HCT116 (cell line): ENCODE measurements around the gene MRGPRE. TPM values are rescaled to one million over a fixed set of nuclear protein-coding genes. Genes with fewer than 3 reads are reported as not detected.

Experiments used
- ATAC-seq: fragments of 200-7000 bp; cut with Tn5 transposase; 2 replicates; pipeline ENCODE4 v1.9.1; 2020; ENCODE audit warnings: mild to moderate bottlenecking, moderate library complexity
- BruUV-seq: library from RNA; stranded (reverse); fragments of 400-500 nt; replicated peaks from 2 replicates; lab custom pipeline; 2021; lab: Mats Ljungman, UMichigan
- CTCF ChIA-PET: fragments of 300-600 bp; sonication (Branson Sonifier 250); formaldehyde crosslinking; loops from one replicate; lab custom pipeline; 2021; ENCODE audit warnings: antibody characterized with exemption; lab: Charles Lee
- POLR2A ChIA-PET: fragments of 300-600, 350-600 bp; sonication (Branson Sonifier 250); formaldehyde crosslinking; loops from one replicate; lab custom pipeline; 2021; ENCODE audit warnings: antibody characterized with exemption; lab: Charles Lee
- RAD21 ChIA-PET, 2 experiments: fragments of 300-600 bp; sonication (Branson Sonifier 250); formaldehyde crosslinking; loops; one replicate each; lab custom pipeline; 2023; ENCODE audit warnings: low total read pairs in 2 of 2; ENCODE audit not compliant: uncharacterized antibody in 2 of 2, unreplicated experiment in 2 of 2, low non-redundant PET in 1 of 2; lab: Charles Lee
- DNase-seq: peaks from one replicate; pipeline ENCODE4 v3.0.0-alpha.2; 2010; ENCODE audit warnings: low read depth, low spot score
- H2AFZ ChIP-seq: fragments of 200-600 bp; shearing (Covaris generic), sonication (generic); 2 replicates; pipeline ENCODE4 v1.6.1; 2017; ENCODE audit warnings: low read depth, mixed run types, mixed read lengths, antibody characterized with exemption, low read length; ENCODE audit not compliant: poor library complexity, severe bottlenecking
- H3K27ac ChIP-seq: 2 replicates; pipeline ENCODE4 v1.5.1; 2012; ENCODE audit warnings: low read depth, low read length
- H3K27me3 ChIP-seq: fragments of 200-600 bp; sonication (generic); 2 replicates; pipeline ENCODE4 v1.6.1; 2016; ENCODE audit warnings: mixed run types, low read length, mixed read lengths; ENCODE audit not compliant: insufficient read depth
- H3K36me3 ChIP-seq, 2 experiments: fragments of 200-500 bp in 1 of 2; fragments of 200-600 bp in 1 of 2; sonication (Bioruptor generic) in 1 of 2; sonication (generic) in 1 of 2; 2 replicates each; pipeline versions ENCODE4 v1.5.1 to v1.6.1; 2014 to 2016; ENCODE audit warnings: low read length in 2 of 2, inconsistent platforms in 1 of 2, mixed read lengths in 1 of 2, mixed run types in 1 of 2; ENCODE audit not compliant: insufficient read depth in 2 of 2, control insufficient read depth in 1 of 2
- H3K4me1 ChIP-seq, 2 experiments: fragments of 200-600 bp in 1 of 2; sonication (generic) in 1 of 2; 2 replicates each; pipeline versions ENCODE4 v1.5.1 to v1.6.1; 2012 to 2017; ENCODE audit warnings: low read length in 2 of 2, inconsistent platforms in 1 of 2, mild to moderate bottlenecking in 1 of 2, mixed read lengths in 1 of 2, mixed run types in 1 of 2, moderate library complexity in 1 of 2; ENCODE audit not compliant: insufficient read depth in 2 of 2, control insufficient read depth in 1 of 2
- H3K4me2 ChIP-seq: fragments of 200-600 bp; sonication (generic); 2 replicates; pipeline ENCODE4 v1.6.1; 2017; ENCODE audit warnings: mixed run types, low read length, mixed read lengths
- H3K4me3 ChIP-seq, 2 experiments: fragments of 200-600 bp in 1 of 2; sonication (generic) in 1 of 2; replicated peaks in 1 of 2; 2 replicates each; pipeline ENCODE4 v1.5.1; 2011 to 2016; ENCODE audit warnings: low read length in 2 of 2, control low read depth in 1 of 2, low read depth in 1 of 2, mild to moderate bottlenecking in 1 of 2, mixed read lengths in 1 of 2, mixed run types in 1 of 2
- H3K79me2 ChIP-seq: fragments of 200-600 bp; sonication (generic); 2 replicates; pipeline ENCODE4 v1.6.1; 2017; ENCODE audit warnings: mild to moderate bottlenecking, mixed run types, low read length, moderate library complexity, mixed read lengths; ENCODE audit not compliant: insufficient read depth
- H3K9ac ChIP-seq: fragments of 200-600 bp; sonication (generic); 2 replicates; pipeline ENCODE4 v1.6.1; 2016; ENCODE audit warnings: low read length, mixed read lengths
- H3K9me2 ChIP-seq: fragments of 200-600 bp; sonication (generic), shearing (Covaris generic); 2 replicates; pipeline ENCODE4 v1.6.1; 2017; ENCODE audit warnings: mixed run types, mild to moderate bottlenecking, moderate library complexity; ENCODE audit not compliant: insufficient read depth
- H3K9me3 ChIP-seq, 2 experiments: fragments of 200-500 bp in 1 of 2; fragments of 200-600 bp in 1 of 2; sonication (Bioruptor generic) in 1 of 2; sonication (generic) in 1 of 2; 2 replicates each; pipeline ENCODE4 v1.6.1; 2014 to 2017; ENCODE audit warnings: low read length in 2 of 2, mixed read lengths in 2 of 2, inconsistent platforms in 1 of 2, low read depth in 1 of 2, mild to moderate bottlenecking in 1 of 2, mixed run types in 1 of 2, moderate library complexity in 1 of 2; ENCODE audit not compliant: control insufficient read depth in 1 of 2, insufficient read depth in 1 of 2
- H4K20me1 ChIP-seq: fragments of 200-600 bp; sonication (generic), shearing (Covaris generic); 2 replicates; pipeline ENCODE4 v1.6.1; 2017; ENCODE audit warnings: mixed run types, mild to moderate bottlenecking, moderate library complexity; ENCODE audit not compliant: insufficient read depth
- CEBPB ChIP-seq: IDR thresholded peaks from 2 replicates; pipeline ENCODE4 v1.6.1; 2012; ENCODE audit warnings: low read depth
- EGR1 ChIP-seq: IDR thresholded peaks from 2 replicates; pipeline ENCODE4 v1.6.1; 2012; ENCODE audit warnings: low read depth
- ELF1 ChIP-seq: IDR thresholded peaks from 2 replicates; pipeline ENCODE4 v1.6.1; 2012; ENCODE audit warnings: low read depth, borderline replicate concordance
- EZH2 ChIP-seq: fragments of 200-600 bp; sonication (generic); IDR thresholded peaks from 2 replicates; pipeline ENCODE4 v1.6.1; 2017; ENCODE audit warnings: antibody characterized with exemption, mixed run types
- JUND ChIP-seq: IDR thresholded peaks from 2 replicates; pipeline ENCODE4 v1.6.1; 2012
- POLR2A ChIP-seq: IDR thresholded peaks from 2 replicates; pipeline ENCODE4 v1.7.0; 2011; ENCODE audit warnings: borderline replicate concordance; ENCODE audit not compliant: insufficient read depth, insufficient read length; ENCODE audit errors: extremely low read depth
- POLR2AphosphoS5 ChIP-seq: IDR thresholded peaks from 2 replicates; pipeline ENCODE4 v1.6.1; 2011; ENCODE audit warnings: mild to moderate bottlenecking, low read depth, low read length, moderate library complexity
- RAD21 ChIP-seq: IDR thresholded peaks from 2 replicates; pipeline ENCODE4 v1.6.1; 2012; ENCODE audit warnings: low read depth, mild to moderate bottlenecking
- SIN3A ChIP-seq: IDR thresholded peaks from 2 replicates; pipeline ENCODE4 v1.6.1; 2012; ENCODE audit warnings: low read depth
- SP1 ChIP-seq: IDR thresholded peaks from 2 replicates; pipeline ENCODE4 v1.6.1; 2012; ENCODE audit warnings: low read depth
- TCF7L2 ChIP-seq: IDR thresholded peaks from 2 replicates; pipeline ENCODE4 v1.7.0; 2011; ENCODE audit warnings: borderline replicate concordance, inconsistent platforms; ENCODE audit not compliant: insufficient read depth, insufficient read length; ENCODE audit errors: extremely low read depth
- ZNF274 ChIP-seq: fragments of 200-500 bp; sonication (Bioruptor generic); IDR thresholded peaks from 2 replicates; pipeline ENCODE4 v1.6.1; 2014; ENCODE audit warnings: mild to moderate bottlenecking, low read depth, low read length, inconsistent platforms
- intact Hi-C: fragments of 100-400 bp; cut with micrococcal nuclease; formaldehyde crosslinking; loops from 2 replicates; pipeline ENCODE4 v1.10.0; 2022
- total RNA-seq: library from RNA; stranded (reverse); gene quantifications from one replicate; pipeline ENCODE4 v1.2.1, GENCODE V29; 2021; ENCODE audit not compliant: unreplicated experiment
- TF ChIP-seq, protein P1 (sequence below): IDR thresholded peaks from 2 replicates; pipeline ENCODE4 v1.6.1; 2012
- TF ChIP-seq, protein P2 (sequence below): IDR thresholded peaks from 2 replicates; pipeline ENCODE4 v1.6.1; 2012; ENCODE audit warnings: low read depth
- TF ChIP-seq, protein P3 (sequence below), 3 experiments: fragments of 200-600 bp in 1 of 3; sonication (generic) in 1 of 3; IDR thresholded peaks in 2 of 3; conservative IDR thresholded peaks in 1 of 3; 2 replicates each; pipeline ENCODE4 v1.5.1; 2012 to 2017; ENCODE audit warnings: low read depth in 2 of 3, low read length in 2 of 3, antibody characterized with exemption in 1 of 3, borderline replicate concordance in 1 of 3, control low read depth in 1 of 3, mild to moderate bottlenecking in 1 of 3, mixed read lengths in 1 of 3, mixed run types in 1 of 3, moderate library complexity in 1 of 3; ENCODE audit not compliant: insufficient read depth in 1 of 3

MRGPRE gene
- total RNA-seq, 1 experiment from 2014 or later, result not detected

DNA sequence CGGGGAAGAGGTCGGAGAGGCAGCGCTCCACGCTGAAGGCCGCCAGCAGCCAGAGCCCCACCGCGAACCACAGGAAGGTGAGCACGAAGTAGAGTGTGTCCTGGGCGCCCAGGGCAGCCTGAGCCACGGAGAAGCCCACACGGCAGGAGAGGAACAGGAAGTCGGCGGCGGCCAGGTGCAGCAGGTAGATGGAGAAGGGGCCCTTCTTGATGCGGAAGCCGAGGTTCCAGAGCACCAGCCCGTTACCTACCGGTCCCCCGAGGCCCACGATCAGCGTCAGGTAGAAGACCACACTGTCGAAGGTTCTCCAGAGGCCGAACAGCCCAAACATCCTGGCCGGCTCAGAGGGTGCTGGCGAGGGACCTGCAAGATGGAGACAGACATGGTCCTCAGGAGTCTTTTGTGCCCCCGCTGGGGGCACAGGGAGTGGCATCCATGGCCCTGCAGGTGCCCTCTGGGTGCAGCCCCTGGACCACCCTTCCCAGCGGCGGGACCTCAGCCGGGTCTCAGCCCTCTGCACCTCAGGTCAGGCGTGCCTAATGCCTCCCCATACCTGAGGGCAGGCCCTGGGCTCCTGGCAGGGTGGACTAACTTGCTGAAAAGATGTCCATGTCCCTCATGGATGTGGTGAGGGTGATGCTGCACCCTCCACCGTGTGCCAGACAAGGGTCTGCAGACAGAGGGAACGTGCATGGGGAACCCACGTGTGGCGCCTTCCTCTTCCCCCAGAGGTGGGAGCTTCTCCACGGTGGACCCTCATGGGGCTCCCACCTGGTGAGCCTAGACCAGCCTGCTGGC, 13.5 kb downstream of the MRGPRE start, which contains the start of gene MRGPRG:
Gene MRGPRG, minus strand, starts transcription at position 331 of the 798 bp plus-strand sequence. Its CDS starts 0 bp downstream, at position 331.
- Histone ChIP-seq H2AFZ (no peak within 1 kb of the TSS), H3K4me2 (no peak within 1 kb of the TSS), H3K4me1 (peaks cover 5 to 12% of the 10 kb centered on the region in 2 experiments), H3K9me3 (no peaks in the 10 kb centered on the region), H3K27ac (no peak within 1 kb of the TSS), H3K4me3 (no peak within 1 kb of the TSS), H3K79me2 (no peaks in the 10 kb centered on the region), H3K9ac (no peak within 1 kb of the TSS), H3K36me3 (no peaks in the 10 kb centered on the region), H4K20me1 (no peaks in the 10 kb centered on the region), H3K9me2 (no peaks in the 10 kb centered on the region), H3K27me3 (no peaks in the 10 kb centered on the region)
- POLR2A ChIA-PET, result interaction anchor here (1.3 kb wide), 1 partner anchor 289 kb away, joined by 3 read pairs; no protein-coding TSS in a partner anchor
- ATAC-seq (no peak), DNase-seq (no peak)
- intact Hi-C loops, result loop anchor here (5.0 kb wide), 2 partner anchors 121 to 291 kb away; partner anchors contain the start of gene PHLDA2
- BruUV-seq, result no TSS peak
- RAD21 ChIA-PET, result no interaction called here
- TF ChIP-seq CEBPB (no peak), SIN3A (no peak), POLR2AphosphoS5 (no peak), EZH2 (no peak), TCF7L2 (no peak), ZNF274 (no peak), ELF1 (no peak), EGR1 (no peak), RAD21 (no peak), POLR2A (no peak), JUND (no peak), SP1 (no peak)
- TF ChIP-seq, protein P1, sequence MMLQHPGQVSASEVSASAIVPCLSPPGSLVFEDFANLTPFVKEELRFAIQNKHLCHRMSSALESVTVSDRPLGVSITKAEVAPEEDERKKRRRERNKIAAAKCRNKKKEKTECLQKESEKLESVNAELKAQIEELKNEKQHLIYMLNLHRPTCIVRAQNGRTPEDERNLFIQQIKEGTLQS, result no peak
- TF ChIP-seq, protein P2, sequence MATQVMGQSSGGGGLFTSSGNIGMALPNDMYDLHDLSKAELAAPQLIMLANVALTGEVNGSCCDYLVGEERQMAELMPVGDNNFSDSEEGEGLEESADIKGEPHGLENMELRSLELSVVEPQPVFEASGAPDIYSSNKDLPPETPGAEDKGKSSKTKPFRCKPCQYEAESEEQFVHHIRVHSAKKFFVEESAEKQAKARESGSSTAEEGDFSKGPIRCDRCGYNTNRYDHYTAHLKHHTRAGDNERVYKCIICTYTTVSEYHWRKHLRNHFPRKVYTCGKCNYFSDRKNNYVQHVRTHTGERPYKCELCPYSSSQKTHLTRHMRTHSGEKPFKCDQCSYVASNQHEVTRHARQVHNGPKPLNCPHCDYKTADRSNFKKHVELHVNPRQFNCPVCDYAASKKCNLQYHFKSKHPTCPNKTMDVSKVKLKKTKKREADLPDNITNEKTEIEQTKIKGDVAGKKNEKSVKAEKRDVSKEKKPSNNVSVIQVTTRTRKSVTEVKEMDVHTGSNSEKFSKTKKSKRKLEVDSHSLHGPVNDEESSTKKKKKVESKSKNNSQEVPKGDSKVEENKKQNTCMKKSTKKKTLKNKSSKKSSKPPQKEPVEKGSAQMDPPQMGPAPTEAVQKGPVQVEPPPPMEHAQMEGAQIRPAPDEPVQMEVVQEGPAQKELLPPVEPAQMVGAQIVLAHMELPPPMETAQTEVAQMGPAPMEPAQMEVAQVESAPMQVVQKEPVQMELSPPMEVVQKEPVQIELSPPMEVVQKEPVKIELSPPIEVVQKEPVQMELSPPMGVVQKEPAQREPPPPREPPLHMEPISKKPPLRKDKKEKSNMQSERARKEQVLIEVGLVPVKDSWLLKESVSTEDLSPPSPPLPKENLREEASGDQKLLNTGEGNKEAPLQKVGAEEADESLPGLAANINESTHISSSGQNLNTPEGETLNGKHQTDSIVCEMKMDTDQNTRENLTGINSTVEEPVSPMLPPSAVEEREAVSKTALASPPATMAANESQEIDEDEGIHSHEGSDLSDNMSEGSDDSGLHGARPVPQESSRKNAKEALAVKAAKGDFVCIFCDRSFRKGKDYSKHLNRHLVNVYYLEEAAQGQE, result no peak
- TF ChIP-seq, protein P3, sequence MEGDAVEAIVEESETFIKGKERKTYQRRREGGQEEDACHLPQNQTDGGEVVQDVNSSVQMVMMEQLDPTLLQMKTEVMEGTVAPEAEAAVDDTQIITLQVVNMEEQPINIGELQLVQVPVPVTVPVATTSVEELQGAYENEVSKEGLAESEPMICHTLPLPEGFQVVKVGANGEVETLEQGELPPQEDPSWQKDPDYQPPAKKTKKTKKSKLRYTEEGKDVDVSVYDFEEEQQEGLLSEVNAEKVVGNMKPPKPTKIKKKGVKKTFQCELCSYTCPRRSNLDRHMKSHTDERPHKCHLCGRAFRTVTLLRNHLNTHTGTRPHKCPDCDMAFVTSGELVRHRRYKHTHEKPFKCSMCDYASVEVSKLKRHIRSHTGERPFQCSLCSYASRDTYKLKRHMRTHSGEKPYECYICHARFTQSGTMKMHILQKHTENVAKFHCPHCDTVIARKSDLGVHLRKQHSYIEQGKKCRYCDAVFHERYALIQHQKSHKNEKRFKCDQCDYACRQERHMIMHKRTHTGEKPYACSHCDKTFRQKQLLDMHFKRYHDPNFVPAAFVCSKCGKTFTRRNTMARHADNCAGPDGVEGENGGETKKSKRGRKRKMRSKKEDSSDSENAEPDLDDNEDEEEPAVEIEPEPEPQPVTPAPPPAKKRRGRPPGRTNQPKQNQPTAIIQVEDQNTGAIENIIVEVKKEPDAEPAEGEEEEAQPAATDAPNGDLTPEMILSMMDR (IDR thresholded peaks at IDR 0.05 in 2 of 3, conservative IDR thresholded peaks at IDR 0.05 in 1 of 3; ENCODE audit: borderline replicate concordance in 1 of 3, insufficient read depth in 1 of 3, low read depth in 2 of 3, low read length in 2 of 3), result no peak
- CTCF ChIA-PET, result interaction anchor here (1.3 kb wide), 1 partner anchor 127 kb away, joined by 4 read pairs; no protein-coding TSS in a partner anchor
